Astrocyte (in vitro differentiated cells and primary cell): Measurements from ENCODE around the gene PATL1. TPM values are rescaled to one million over a fixed set of nuclear protein-coding genes. Genes with fewer than 3 reads are reported as not detected.
"Not testable (repeated sequence)": the region's sequence is repeated elsewhere in the genome, so short reads cannot be mapped to it uniquely, and the experiment has no call there.

Experiments
- DNase-seq: peaks from one replicate; pipeline ENCODE4 v3.0.0-alpha.2; 2010; ENCODE audit warnings: low read depth
- FAIRE-seq: peaks from 2 replicates; lab custom pipeline; 2011; peaks lifted over from hg19 to GRCh38; lab: Jason Lieb, UNC
- H2AFZ ChIP-seq: 2 replicates; pipeline ENCODE4 v1.6.0; 2012; ENCODE audit warnings: low read depth, low read length, inconsistent platforms
- H3K27ac ChIP-seq: 2 replicates; pipeline ENCODE4 v1.5.1; 2011; ENCODE audit warnings: low read depth, low read length, inconsistent platforms
- H3K27me3 ChIP-seq: 2 replicates; pipeline ENCODE4 v1.6.0; 2011; ENCODE audit warnings: low read length, inconsistent platforms; ENCODE audit not compliant: insufficient read depth
- H3K36me3 ChIP-seq: 2 replicates; pipeline ENCODE4 v1.5.1; 2011; ENCODE audit warnings: low read length, inconsistent platforms; ENCODE audit not compliant: insufficient read depth
- H3K4me1 ChIP-seq: 2 replicates; pipeline ENCODE4 v1.5.1; 2011; ENCODE audit warnings: low read length, inconsistent platforms; ENCODE audit not compliant: insufficient read depth
- H3K4me2 ChIP-seq: 2 replicates; pipeline ENCODE4 v1.6.0; 2012; ENCODE audit warnings: low read length, inconsistent platforms
- H3K4me3 ChIP-seq: 2 replicates; pipeline ENCODE4 v1.5.1; 2011; ENCODE audit warnings: low read depth, mild to moderate bottlenecking, low read length, inconsistent platforms; ENCODE audit not compliant: insufficient read depth
- H3K79me2 ChIP-seq: 2 replicates; pipeline ENCODE4 v1.6.0; 2012; ENCODE audit warnings: mild to moderate bottlenecking, low read length, inconsistent platforms; ENCODE audit not compliant: insufficient read depth
- H3K9ac ChIP-seq: 2 replicates; pipeline ENCODE4 v1.6.0; 2012; ENCODE audit warnings: mild to moderate bottlenecking, low read length, inconsistent platforms
- H3K9me3 ChIP-seq: 2 replicates; pipeline ENCODE4 v1.5.1; 2012; ENCODE audit warnings: low read depth, mild to moderate bottlenecking, low read length, inconsistent platforms; ENCODE audit not compliant: insufficient read depth
- H4K20me1 ChIP-seq: 2 replicates; pipeline ENCODE4 v1.6.0; 2012; ENCODE audit warnings: low read length, inconsistent platforms; ENCODE audit not compliant: insufficient read depth
- H3K27ac Mint-ChIP-seq: one replicate; pipeline ENCODE4 v1.8.0; 2021; ENCODE audit warnings: mild to moderate bottlenecking, mixed read lengths; ENCODE audit not compliant: unreplicated experiment
- H3K27me3 Mint-ChIP-seq: one replicate; pipeline ENCODE4 v1.8.0; 2021; ENCODE audit warnings: low read depth, mixed read lengths; ENCODE audit not compliant: unreplicated experiment
- H3K36me3 Mint-ChIP-seq: one replicate; pipeline ENCODE4 v1.8.0; 2021; ENCODE audit warnings: low read depth, mixed read lengths; ENCODE audit not compliant: unreplicated experiment
- H3K4me1 Mint-ChIP-seq: one replicate; pipeline ENCODE4 v1.8.0; 2021; ENCODE audit warnings: low read depth, mixed read lengths; ENCODE audit not compliant: unreplicated experiment
- H3K4me3 Mint-ChIP-seq: one replicate; pipeline ENCODE4 v1.8.0; 2021; ENCODE audit warnings: mild to moderate bottlenecking, moderate library complexity, mixed read lengths; ENCODE audit not compliant: unreplicated experiment
- H3K9me3 Mint-ChIP-seq: one replicate; pipeline ENCODE4 v1.8.0; 2021; ENCODE audit warnings: mild to moderate bottlenecking, mixed read lengths; ENCODE audit not compliant: unreplicated experiment
- CTCF ChIP-seq: IDR thresholded peaks from 2 replicates; pipeline ENCODE4 v1.5.1; 2011; ENCODE audit warnings: low read depth, mild to moderate bottlenecking, inconsistent platforms, low read length, moderate library complexity; ENCODE audit not compliant: insufficient read depth
- EZH2 ChIP-seq: IDR thresholded peaks from 2 replicates; pipeline ENCODE4 v1.6.1; 2012; ENCODE audit warnings: mild to moderate bottlenecking, low read length, inconsistent platforms; ENCODE audit not compliant: insufficient read depth
- total RNA-seq: library from RNA; stranded (reverse); gene quantifications from 2 replicates; pipeline ENCODE4 v1.2.1, GENCODE V29; 2021

PATL1 gene
- total RNA-seq, 1 donor from 2014 or later: 38.1 TPM

- not testable (repeated sequence) for H3K27me3 ChIP-seq, H3K9me3 Mint-ChIP-seq, FAIRE-seq, H3K79me2 ChIP-seq, H3K27me3 Mint-ChIP-seq, H2AFZ ChIP-seq, H3K36me3 ChIP-seq, H3K4me3 Mint-ChIP-seq, H3K9me3 ChIP-seq, H3K4me3 ChIP-seq, H4K20me1 ChIP-seq, H3K4me1 ChIP-seq, DNase-seq, H3K4me2 ChIP-seq, H3K27ac ChIP-seq, H3K4me1 Mint-ChIP-seq, H3K27ac Mint-ChIP-seq, H3K36me3 Mint-ChIP-seq, H3K9ac ChIP-seq
Observed at GRCh38 chr11:59700157-59700556, 31.3 kb upstream of the PATL1 start.

DNA sequence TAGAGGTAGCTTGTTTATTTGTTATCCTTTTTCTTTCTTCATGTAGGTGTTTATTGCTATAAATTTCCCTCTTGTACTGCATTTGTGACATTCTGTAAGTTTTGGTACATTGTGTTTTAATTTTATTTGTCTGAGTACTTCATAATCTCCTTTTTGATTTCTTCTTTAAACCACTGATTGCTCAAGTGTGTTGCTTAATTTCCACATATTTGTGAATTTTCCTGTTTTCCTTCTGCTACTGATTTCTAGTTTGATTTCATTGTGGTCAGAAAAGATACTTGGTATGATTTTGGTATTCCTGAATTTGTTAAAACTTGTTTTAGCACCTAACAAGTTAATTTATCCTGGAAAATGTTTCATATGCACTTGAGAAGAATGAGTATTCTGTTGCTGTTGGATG is 29.7 kb upstream of the PATL1 start:
- H3K27me3 Mint-ChIP-seq: no peaks in the 10 kb centered on the region
- H3K4me1 Mint-ChIP-seq: no peaks in the 10 kb centered on the region
- Histone ChIP-seq H3K9me3 (no peaks in the 10 kb centered on the region), H3K4me2 (no peak overlapping the region), H3K36me3 (no peaks in the 10 kb centered on the region), H4K20me1 (no peaks in the 10 kb centered on the region), H3K27me3 (no peaks in the 10 kb centered on the region), H3K27ac (no peak overlapping the region), H3K79me2 (no peaks in the 10 kb centered on the region), H3K4me1 (no peaks in the 10 kb centered on the region), H3K4me3 (no peak overlapping the region), H2AFZ (no peak overlapping the region), H3K9ac (no peak overlapping the region)
- DNase-seq: no peak
- no peak overlapping the region for H3K4me3 Mint-ChIP-seq
- H3K9me3 Mint-ChIP-seq: peaks cover 10% of the 10 kb centered on the region
- FAIRE-seq: no peak
- no peaks in the 10 kb centered on the region for H3K36me3 Mint-ChIP-seq
- no peak overlapping the region for H3K27ac Mint-ChIP-seq
- no peak for TF ChIP-seq EZH2
- no peak for TF ChIP-seq CTCF

- FAIRE-seq (no peak), DNase-seq (no peak)
- Mint-ChIP-seq H3K4me3 (no peak overlapping the region), H3K27ac (no peak overlapping the region), H3K36me3 (no peaks in the 10 kb centered on the region), H3K27me3 (no peaks in the 10 kb centered on the region), H3K4me1 (no peaks in the 10 kb centered on the region), H3K9me3 (peaks cover 14% of the 10 kb centered on the region)
- no peak overlapping the region for H3K4me3 ChIP-seq
- H3K79me2 ChIP-seq: no peaks in the 10 kb centered on the region
- no peak overlapping the region for H2AFZ ChIP-seq
- H4K20me1 ChIP-seq: no peaks in the 10 kb centered on the region
- H3K4me2 ChIP-seq: no peak overlapping the region
- no peak for TF ChIP-seq EZH2
- no peak for TF ChIP-seq CTCF
- H3K36me3 ChIP-seq: no peaks in the 10 kb centered on the region
- no peaks in the 10 kb centered on the region for H3K4me1 ChIP-seq
- H3K9ac ChIP-seq: no peak overlapping the region
- H3K27me3 ChIP-seq: peaks cover 4% of the 10 kb centered on the region
- H3K9me3 ChIP-seq: no peaks in the 10 kb centered on the region
- H3K27ac ChIP-seq: no peak overlapping the region
Observed at GRCh38 chr11:59692915-59693314, 24.1 kb upstream of the PATL1 start.
